Stimulated activated CD4-positive, alpha-beta T cell treated with anti-CD3 and anti-CD28 coated beads, Interleukin-15, amount 100 ng/mL, for 1 hour (primary cell): ENCODE measurements around the gene MZB1.
"Not testable (repeated sequence)": the region's sequence is repeated elsewhere in the genome, so short reads cannot be mapped to it uniquely, and the experiment has no call there.

ENCODE experiments used
- DNase-seq, 2 donors: peaks; one replicate each; pipeline ENCODE4 v3.0.0-alpha.2; 2020; ENCODE audit warnings: low read depth in 1 of 2, low spot score in 1 of 2

The MZB1 gene

GRCh38 chr5:139378101-139378825, 11.4 kb downstream of the MZB1 start:
- no peak for DNase-seq

DNA sequence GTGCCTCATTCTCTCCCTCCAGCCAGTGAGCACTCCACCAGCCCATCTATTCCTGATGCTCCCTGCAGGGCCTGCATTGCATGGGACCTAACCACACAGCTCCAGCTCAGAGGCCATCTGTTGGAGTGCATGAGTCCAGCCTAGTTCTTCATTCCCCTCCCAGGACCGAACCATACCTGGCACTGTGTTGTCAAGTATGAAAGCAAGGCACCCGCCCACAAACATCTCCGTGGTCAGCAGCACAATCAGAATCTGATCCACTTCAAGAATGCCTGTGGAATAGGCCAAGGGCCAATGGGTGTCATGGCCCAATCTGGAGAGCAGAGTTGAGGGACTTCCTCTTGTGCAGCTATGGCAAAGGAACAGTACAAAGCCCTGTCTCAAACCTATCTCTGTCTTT, 12.5 kb downstream of the MZB1 start:
- DNase-seq: no peak

DNA sequence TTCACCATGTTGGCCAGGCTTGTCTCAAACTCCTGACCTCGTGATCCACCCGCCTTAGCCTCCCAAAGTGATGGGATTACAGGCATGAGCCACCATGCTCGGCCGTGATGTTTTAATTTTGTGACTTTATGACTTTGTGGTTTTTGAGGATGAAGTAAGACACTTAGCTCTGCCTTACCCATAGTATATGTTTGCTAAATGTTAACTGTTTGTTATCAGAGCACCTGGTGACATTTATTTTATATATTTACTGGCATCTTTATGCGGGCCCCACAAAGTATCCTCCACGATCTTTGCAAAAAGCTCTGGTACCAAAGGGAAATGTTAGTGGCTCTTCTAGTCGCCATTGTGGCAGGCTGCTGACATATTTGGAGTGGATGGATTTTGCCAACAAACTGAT, 13.3 kb downstream of the MZB1 start:
- no peak for DNase-seq

GRCh38 chr5:139374909-139375308, 14.8 kb downstream of the MZB1 start:
- no peak for DNase-seq

- DNase-seq: no peak
Measured at GRCh38 chr5:139371482-139372435, 18.0 kb downstream of the MZB1 start.

GRCh38 chr5:139369181-139369580, 20.5 kb downstream of the MZB1 start:
- no peak for DNase-seq

DNA sequence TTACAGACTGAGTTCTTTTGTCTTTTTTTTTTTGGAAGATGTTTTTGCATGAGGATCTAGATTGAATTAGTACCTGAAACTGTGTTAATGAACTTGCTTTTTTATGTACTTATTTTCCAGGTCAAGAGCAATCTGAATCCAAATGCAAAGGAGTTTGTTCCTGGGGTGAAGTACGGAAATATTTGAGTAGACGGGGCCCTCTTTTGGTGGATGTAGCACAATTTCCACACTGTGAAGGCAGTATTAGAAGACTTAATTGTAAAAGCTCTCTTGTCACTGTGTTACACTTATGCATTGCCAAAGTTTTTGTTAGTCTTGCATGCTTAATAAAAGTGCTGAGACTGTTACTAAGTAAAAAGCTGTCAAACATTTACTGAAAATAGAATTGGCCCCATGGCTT, 21.1 kb downstream of the MZB1 start:
- no peak for DNase-seq

GRCh38 chr5:139364466-139364865, 25.2 kb downstream of the MZB1 start:
- no peak for DNase-seq

GRCh38 chr5:139363937-139364336, 25.8 kb downstream of the MZB1 start:
- no peak for DNase-seq

- no peak for DNase-seq
Measured at GRCh38 chr5:139361835-139362429, 27.8 kb downstream of the MZB1 start.

- no peak for DNase-seq
Measured at GRCh38 chr5:139360384-139360783, 29.3 kb downstream of the MZB1 start.

- no peak for DNase-seq
Measured at GRCh38 chr5:139358064-139358463, 31.6 kb downstream of the MZB1 start.

DNA sequence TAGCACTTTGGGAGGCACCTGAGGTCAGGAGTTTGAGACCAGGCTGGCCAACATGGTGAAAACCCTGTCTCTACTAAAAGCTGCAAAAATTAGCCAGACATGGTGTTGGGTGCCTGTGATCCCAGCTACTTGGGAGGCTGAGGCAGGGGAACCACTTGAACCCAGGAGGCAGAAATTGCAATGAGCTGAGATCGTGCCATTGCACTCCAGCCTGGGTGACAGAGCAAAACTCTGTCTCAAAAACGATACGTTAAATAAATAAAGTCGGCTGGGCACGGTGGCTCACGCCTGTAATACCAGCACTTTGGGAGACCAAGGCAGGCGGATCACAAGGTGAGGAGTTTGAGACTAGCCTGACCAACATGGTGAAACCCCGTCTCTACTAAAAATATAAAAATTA, 33.8 kb downstream of the MZB1 start:
- DNase-seq: not testable (repeated sequence)

- no peak for DNase-seq
Measured at GRCh38 chr5:139354186-139354585, 35.5 kb downstream of the MZB1 start.

- DNase-seq: not testable (repeated sequence)
Measured at GRCh38 chr5:139347863-139348262, 41.9 kb downstream of the MZB1 start.

DNA sequence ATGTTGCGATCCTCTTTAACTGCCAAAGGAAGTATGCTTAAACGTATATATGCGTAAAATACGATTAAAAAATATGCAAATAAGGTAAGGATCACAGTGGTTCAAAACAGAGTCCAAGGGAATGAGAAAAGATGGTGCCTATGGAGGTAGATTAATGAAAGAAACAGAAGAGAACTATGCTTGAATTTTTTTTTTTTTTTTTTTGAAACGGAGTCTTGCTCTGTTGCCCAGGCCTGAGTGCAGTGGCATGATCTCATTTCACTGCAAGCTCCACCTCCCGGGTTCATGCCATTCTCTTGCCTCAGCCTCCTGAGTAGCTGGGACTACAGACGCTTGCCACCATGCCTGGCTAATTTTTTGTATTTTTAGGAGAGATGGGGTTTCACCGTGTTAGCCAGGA, 44.3 kb downstream of the MZB1 start:
- not testable (repeated sequence) for DNase-seq

DNA sequence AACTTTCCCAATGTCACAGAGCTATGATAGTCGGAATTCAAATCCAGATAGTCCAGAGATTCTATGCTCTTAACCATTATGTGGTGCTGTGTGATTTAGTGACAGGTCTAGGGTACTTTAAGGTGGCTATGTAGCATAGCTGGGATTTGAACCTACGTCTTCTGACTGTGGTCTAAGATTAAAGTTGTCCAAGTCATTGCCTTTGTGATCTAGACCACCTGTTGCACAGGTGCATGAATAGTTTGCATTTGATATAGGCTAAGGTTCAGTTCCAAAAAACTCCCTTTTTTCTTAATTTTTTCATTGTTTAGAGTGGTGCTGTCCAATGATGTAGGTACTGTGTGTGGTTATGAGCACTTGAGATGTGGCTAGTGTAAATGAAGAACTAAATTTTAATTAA, 45.5 kb downstream of the MZB1 start:
- no peak for DNase-seq

- no peak for DNase-seq
Measured at GRCh38 chr5:139343476-139343875, 46.2 kb downstream of the MZB1 start.

DNA sequence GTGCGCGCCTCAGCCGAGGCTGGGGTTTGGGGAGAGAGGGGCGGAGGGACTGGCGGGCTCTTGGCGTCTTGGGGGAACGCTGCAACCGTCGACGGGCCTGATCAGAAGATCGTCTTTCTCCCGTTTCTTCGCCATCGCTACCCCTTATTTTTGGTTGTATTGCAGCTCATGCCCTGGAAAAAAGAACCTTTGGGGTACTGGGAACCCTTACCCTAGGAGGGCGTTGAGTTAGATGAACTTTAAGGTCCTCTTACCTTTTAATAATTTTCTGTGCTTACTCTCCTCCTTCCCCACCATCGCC, 47.3 kb downstream of the MZB1 start:
- DNase-seq: no peak

DNA sequence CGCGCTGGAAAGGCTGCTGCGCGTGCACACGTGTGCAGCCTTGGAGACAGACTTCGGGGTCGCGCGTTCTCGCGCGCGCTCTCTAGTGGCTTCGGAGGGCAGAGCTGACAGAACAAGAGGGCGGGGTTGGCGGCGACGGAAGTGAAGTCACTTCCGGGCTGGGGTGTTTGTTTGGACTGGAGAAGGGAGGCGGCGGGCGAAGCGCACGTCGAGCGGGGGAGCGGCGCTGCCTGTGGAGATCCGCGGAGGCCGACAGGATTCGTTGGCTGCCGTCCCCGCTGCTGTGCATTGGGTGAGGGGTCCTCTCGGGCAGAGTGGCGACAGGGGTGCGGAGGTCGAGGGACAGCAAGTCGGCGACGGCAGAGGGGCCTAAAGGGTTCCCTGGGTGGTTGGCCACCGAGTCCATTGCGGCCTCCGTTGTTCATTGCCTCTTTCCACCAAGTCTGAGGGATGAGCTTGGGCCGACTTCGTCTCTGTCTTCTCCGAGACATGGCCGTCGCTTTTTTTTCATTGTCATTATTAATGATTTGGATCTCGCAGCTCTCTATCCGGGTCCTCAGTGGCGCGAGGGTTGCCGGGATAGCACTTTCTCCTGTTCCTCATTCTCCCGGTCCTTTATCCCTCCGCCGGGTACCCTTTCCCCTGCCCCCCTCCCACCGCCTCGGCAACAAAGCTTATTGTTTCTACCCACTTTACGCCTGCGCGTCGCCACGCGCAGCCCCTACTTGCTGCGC, 47.9 kb downstream of the MZB1 start, which contains the start of gene PAIP2:
Gene PAIP2, plus strand, starts transcription at position 166 of the 734 bp plus-strand sequence. CDS start 21,931 bp downstream, outside the sequence.
- peak; percentile 91 to 97 for DNase-seq

GRCh38 chr5:139341187-139341688, 48.5 kb downstream of the MZB1 start:
- DNase-seq: no peak
